Keratinocyte (primary cell): ENCODE measurements around the gene NXT1.

Source experiments
- CTCF ChIP-seq, 3 experiments: IDR thresholded peaks in 1 of 3; conservative IDR thresholded peaks in 1 of 3; optimal IDR thresholded peaks in 1 of 3; 2 replicates in 2 of 3; 3 replicates in 1 of 3; pipeline versions ENCODE3 to v1.5.1; 2011; ENCODE audit warnings: low read length in 3 of 3, mild to moderate bottlenecking in 3 of 3, moderate library complexity in 2 of 3, control low read depth in 1 of 3, inconsistent platforms in 1 of 3; ENCODE audit not compliant: insufficient read depth in 2 of 3; ENCODE audit errors: extremely low read depth in 1 of 3
- EZH2 ChIP-seq: IDR thresholded peaks from one replicate; pipeline ENCODE4 v1.6.1; 2012; ENCODE audit warnings: inconsistent platforms, mild to moderate bottlenecking, low read length, moderate library complexity

DNA sequence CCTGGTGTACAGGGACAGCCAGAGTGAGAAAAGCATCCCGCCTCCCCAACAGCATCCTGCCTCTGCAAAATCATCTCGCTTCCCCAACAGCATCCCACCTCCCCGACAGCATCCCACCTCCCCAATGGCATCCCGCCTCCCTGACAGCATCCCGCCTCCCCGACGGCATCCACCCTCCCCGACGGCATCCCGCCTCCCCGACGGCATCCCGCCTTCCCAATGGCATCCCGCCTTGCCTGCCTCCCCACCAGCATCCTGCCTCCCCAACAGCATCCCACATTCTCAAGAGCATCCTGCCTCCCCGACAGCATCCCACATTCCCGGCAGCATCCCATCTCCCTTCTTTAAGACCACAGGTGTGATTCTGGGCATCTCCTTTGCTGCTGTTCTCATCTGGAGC is 46.0 kb upstream of the NXT1 start:
- TF ChIP-seq EZH2, result no peak
- no peak for TF ChIP-seq CTCF (optimal IDR thresholded peaks at IDR 0.05 in 1 of 3, IDR thresholded peaks at IDR 0.05 in 1 of 3, conservative IDR thresholded peaks at IDR 0.05 in 1 of 3; ENCODE audit: extremely low read depth in 1 of 3, insufficient read depth in 2 of 3, low read length in 3 of 3)
